ENCODE data around the gene PSMA5.
"Not testable (repeated sequence)": the region's sequence is repeated elsewhere in the genome, so short reads cannot be mapped to it uniquely, and the experiment has no call there.

The PSMA5 gene

GRCh38 chr1:109377698-109378097 lies 48.5 kb downstream of the PSMA5 start:
- Histone ChIP-seq H3K27me3 (no peaks in the 10 kb centered on the region), H3K9me3 (replicated peaks in 1 of 11) (peaks cover 0 to 14% (median 10%) of the 10 kb centered on the region in 11 experiments; a peak in 11 of 22 replicates), H3K9ac (no peak overlapping the region), H3K36me3 (0 out of 22 replicates have a peak, but pooled peaks cover 0 to 5% (median 0%) of the 10 kb centered on the region in 11 experiments), H3K4me1 (peaks cover 8 to 29% (median 20%) of the 10 kb centered on the region in 10 experiments), H4K20me1 (peaks cover 0 to 26% (median 4%) of the 10 kb centered on the region in 11 experiments; a peak in 5 of 22 replicates), H3K4me2 (no peak overlapping the region), H3K4me3 (no peak overlapping the region), H3K27ac (no peak overlapping the region)
- TF ChIP-seq Cebpa-rat (IDR thresholded peaks at IDR 0.05) = no peak

GRCh38 chr1:109373696-109374095 lies 52.6 kb downstream of the PSMA5 start:
- peak overlapping the region in 10 of 11 experiments; percentile 5 to 93 (median 62); a peak in 15 of 22 replicates for H3K4me2 ChIP-seq
- H3K27ac ChIP-seq = peak overlapping the region in 1 of 11 experiments; percentile 22; a peak in 1 of 22 replicates
- H3K36me3 ChIP-seq, H3K27me3 ChIP-seq, H3K4me3 ChIP-seq: not testable (repeated sequence)
- peaks cover 0 to 14% (median 0%) of the 10 kb centered on the region in 11 experiments; a peak in 2 of 22 replicates for H4K20me1 ChIP-seq
- H3K9me3 ChIP-seq (replicated peaks in 1 of 11) = peaks cover 0 to 14% (median 10%) of the 10 kb centered on the region in 11 experiments; a peak in 11 of 22 replicates
- H3K4me1 ChIP-seq = peaks cover 42 to 56% (median 51%) of the 10 kb centered on the region in 10 experiments
- H3K9ac ChIP-seq = peak overlapping the region in 1 of 11 experiments; percentile 45; a peak in 2 of 22 replicates

- H4K20me1 ChIP-seq = peaks cover 0 to 14% (median 0%) of the 10 kb centered on the region in 11 experiments; a peak in 2 of 22 replicates
- peaks cover 0 to 14% (median 10%) of the 10 kb centered on the region in 11 experiments; a peak in 11 of 22 replicates for H3K9me3 ChIP-seq (replicated peaks in 1 of 11)
- peak overlapping the region; percentile 5 to 93 (median 36); a peak in 17 of 22 replicates for H3K4me2 ChIP-seq
- no peak overlapping the region for H3K4me3 ChIP-seq
- H3K9ac ChIP-seq = peak overlapping the region in 4 of 11 experiments; percentile 26 to 65 (median 42); a peak in 5 of 22 replicates
- H3K27me3 ChIP-seq = no peaks in the 10 kb centered on the region
- 0 out of 22 replicates have a peak, but pooled peaks cover 0 to 5% (median 0%) of the 10 kb centered on the region in 11 experiments for H3K36me3 ChIP-seq
- H3K4me1 ChIP-seq = peaks cover 45 to 62% (median 55%) of the 10 kb centered on the region in 10 experiments
- H3K27ac ChIP-seq = peak overlapping the region in 5 of 11 experiments; percentile 3 to 45 (median 22); a peak in 4 of 22 replicates
- no peak for TF ChIP-seq Cebpa-rat (IDR thresholded peaks at IDR 0.05)
These were observed 53.1 kb downstream of the PSMA5 start for GRCh38 chr1:109373126-109373525.

GRCh38 chr1:109372281-109372680 lies 54.0 kb downstream of the PSMA5 start:
- TF ChIP-seq Cebpa-rat (IDR thresholded peaks at IDR 0.05) = no peak
- Histone ChIP-seq H3K27ac (peak overlapping the region in 5 of 11 experiments; percentile 60 to 81 (median 74); a peak in 10 of 22 replicates), H3K9me3 (replicated peaks in 1 of 11) (peaks cover 0 to 15% (median 10%) of the 10 kb centered on the region in 11 experiments; a peak in 12 of 22 replicates), H3K27me3 (no peaks in the 10 kb centered on the region), H3K9ac (0 out of 22 replicates have a peak overlapping the region, but pooled peaks of 1 of the 11 experiments have one; percentile 6), H3K4me1 (peaks cover 45 to 70% (median 55%) of the 10 kb centered on the region in 10 experiments), H3K36me3 (peaks cover 0 to 13% (median 2%) of the 10 kb centered on the region in 11 experiments; a peak in 7 of 22 replicates), H4K20me1 (peaks cover 0 to 10% (median 0%) of the 10 kb centered on the region in 11 experiments; a peak in 1 of 22 replicates), H3K4me3 (0 out of 20 replicates have a peak overlapping the region, but pooled peaks of 1 of the 10 experiments have one; percentile 61), H3K4me2 (peak overlapping the region in 9 of 11 experiments; percentile 78 to 93 (median 87); a peak in 16 of 22 replicates)

GRCh38 chr1:109371341-109371739 lies 54.9 kb downstream of the PSMA5 start:
- Histone ChIP-seq H3K4me2 (peak overlapping the region; percentile 64 to 93 (median 81)), H3K9ac (peak overlapping the region; percentile 29 to 71 (median 47); a peak in 16 of 22 replicates), H3K27ac (peak overlapping the region; percentile 43 to 81 (median 60); a peak in 19 of 22 replicates), H3K4me1 (peaks cover 45 to 74% (median 55%) of the 10 kb centered on the region in 10 experiments), H3K9me3 (replicated peaks in 1 of 11) (peaks cover 0 to 22% (median 10%) of the 10 kb centered on the region in 11 experiments; a peak in 12 of 22 replicates), H3K27me3 (no peaks in the 10 kb centered on the region), H3K4me3 (peak overlapping the region in 7 of 10 experiments; percentile 6 to 61 (median 41); a peak in 12 of 20 replicates), H4K20me1 (peaks cover 0 to 10% (median 0%) of the 10 kb centered on the region in 11 experiments; a peak in 1 of 22 replicates), H3K36me3 (peaks cover 2 to 22% (median 10%) of the 10 kb centered on the region in 11 experiments; a peak in 17 of 22 replicates)
- TF ChIP-seq Cebpa-rat (IDR thresholded peaks at IDR 0.05) = peak in 3 of 11 experiments; percentile 9 to 36 (median 34); a peak in 1 of 22 replicates

GRCh38 chr1:109370712-109371340 lies 55.4 kb downstream of the PSMA5 start:
- peak overlapping the region; percentile 64 to 93 (median 81) for H3K4me2 ChIP-seq

GRCh38 chr1:109369167-109369746 lies 57.0 kb downstream of the PSMA5 start:
- Histone ChIP-seq H3K9ac (peak overlapping the region in 1 of 11 experiments; percentile 13; a peak in 1 of 22 replicates), H4K20me1 (peaks cover 0 to 10% (median 0%) of the 10 kb centered on the region in 11 experiments; a peak in 1 of 22 replicates), H3K9me3 (replicated peaks in 1 of 11) (peaks cover 0 to 11% (median under 1%) of the 10 kb centered on the region in 11 experiments; a peak in 5 of 22 replicates), H3K27ac (peak overlapping the region in 5 of 11 experiments; percentile 14 to 52 (median 46); a peak in 7 of 22 replicates), H3K4me1 (peaks cover 49 to 79% (median 57%) of the 10 kb centered on the region in 10 experiments), H3K4me2 (peak overlapping the region; percentile 30 to 87 (median 78)), H3K27me3 (no peaks in the 10 kb centered on the region), H3K4me3 (no peak overlapping the region), H3K36me3 (peaks cover 8 to 35% (median 17%) of the 10 kb centered on the region in 11 experiments; a peak in 17 of 22 replicates)
- TF ChIP-seq Cebpa-rat (IDR thresholded peaks at IDR 0.05) = no peak

More at GRCh38 chr1:109370712-109371340, 55.4 kb downstream of the PSMA5 start:
- Histone ChIP-seq H4K20me1 (peaks cover 0 to 10% (median 0%) of the 10 kb centered on the region in 11 experiments; a peak in 1 of 22 replicates), H3K36me3 (peaks cover 6 to 27% (median 15%) of the 10 kb centered on the region in 11 experiments; a peak in 17 of 22 replicates), H3K27me3 (no peaks in the 10 kb centered on the region), H3K4me1 (peaks cover 45 to 74% (median 55%) of the 10 kb centered on the region in 10 experiments), H3K9me3 (replicated peaks in 1 of 11) (peaks cover 0 to 22% (median 10%) of the 10 kb centered on the region in 11 experiments; a peak in 12 of 22 replicates), H3K27ac (peak overlapping the region; percentile 43 to 81 (median 60); a peak in 19 of 22 replicates), H3K4me3 (peak overlapping the region in 9 of 10 experiments; percentile 6 to 61 (median 37); a peak in 15 of 20 replicates), H3K9ac (peak overlapping the region; percentile 29 to 71 (median 47); a peak in 16 of 22 replicates)
- TF ChIP-seq Cebpa-rat (IDR thresholded peaks at IDR 0.05) = no peak

GRCh38 chr1:109368464-109368863 lies 57.8 kb downstream of the PSMA5 start:
- H3K27ac ChIP-seq = peak overlapping the region in 3 of 11 experiments; percentile 46 to 52 (median 50); a peak in 4 of 22 replicates
- H3K36me3 ChIP-seq = peaks cover 8 to 35% (median 17%) of the 10 kb centered on the region in 11 experiments; a peak in 17 of 22 replicates
- H3K4me2 ChIP-seq = peak overlapping the region; percentile 30 to 87 (median 78); a peak in 21 of 22 replicates
- H4K20me1 ChIP-seq = peaks cover 0 to 6% (median 0%) of the 10 kb centered on the region in 11 experiments; a peak in 1 of 22 replicates
- no peak for TF ChIP-seq Cebpa-rat (IDR thresholded peaks at IDR 0.05)
- H3K9me3 ChIP-seq (replicated peaks in 1 of 11) = peaks cover 0 to 9% (median 0%) of the 10 kb centered on the region in 11 experiments; a peak in 3 of 22 replicates
- no peak overlapping the region for H3K9ac ChIP-seq
- H3K4me1 ChIP-seq = peaks cover 44 to 79% (median 56%) of the 10 kb centered on the region in 10 experiments
- H3K27me3 ChIP-seq = no peaks in the 10 kb centered on the region
- H3K4me3 ChIP-seq = no peak overlapping the region
